Stimulated activated CD8-positive, alpha-beta memory T cell treated with anti-CD3 and anti-CD28 coated beads, Interleukin-4, amount 100 ng/mL, for 48 hours (primary cell): ENCODE results near the gene GADD45G.

ENCODE experiments used
- DNase-seq: peaks from one replicate; pipeline ENCODE4 v3.0.0-alpha.2; 2020

Gene GADD45G

GRCh38 chr9:89592963-89593726 lies 11.7 kb upstream of the GADD45G start:
- no peak for DNase-seq

GRCh38 chr9:89593727-89594427 lies 10.9 kb upstream of the GADD45G start:
- peak; percentile 82 for DNase-seq

GRCh38 chr9:89594811-89595550 lies 9.8 kb upstream of the GADD45G start:
- peak; percentile 12 for DNase-seq

- DNase-seq, result peak; percentile 3
Observed at GRCh38 chr9:89595646-89596045, 9.2 kb upstream of the GADD45G start.

GRCh38 chr9:89596937-89597555 lies 7.8 kb upstream of the GADD45G start:
- DNase-seq, result peak; percentile 14

GRCh38 chr9:89597711-89598362 lies 7.0 kb upstream of the GADD45G start:
- peak; percentile 70 for DNase-seq

GRCh38 chr9:89598363-89598713 lies 6.5 kb upstream of the GADD45G start:
- no peak for DNase-seq

GRCh38 chr9:89598926-89599325 lies 5.9 kb upstream of the GADD45G start:
- DNase-seq, result peak; percentile 15

GRCh38 chr9:89600831-89601230 lies 4.0 kb upstream of the GADD45G start:
- peak; percentile 8 for DNase-seq

GRCh38 chr9:89601306-89601705 lies 3.5 kb upstream of the GADD45G start:
- DNase-seq, result peak; percentile 9

GRCh38 chr9:89601856-89602562 lies 2.8 kb upstream of the GADD45G start:
- peak; percentile 10 for DNase-seq

- peak; percentile 93 for DNase-seq
Observed at GRCh38 chr9:89602978-89603766, 1.6 kb upstream of the GADD45G start.

GRCh38 chr9:89603767-89604665 lies 796 bp upstream of the GADD45G start:
- DNase-seq, result peak; percentile 68

GRCh38 chr9:89605465-89606048 lies 745 bp downstream of the GADD45G start:
- peak; percentile 72 for DNase-seq

GRCh38 chr9:89606049-89606623 lies 1.3 kb downstream of the GADD45G start:
- peak; percentile 53 for DNase-seq

GRCh38 chr9:89606624-89607311 lies 2.0 kb downstream of the GADD45G start:
- DNase-seq, result peak; percentile 57

- DNase-seq, result no peak
Observed at GRCh38 chr9:89608641-89609335, 4.0 kb downstream of the GADD45G start.

- DNase-seq, result no peak
Observed at GRCh38 chr9:89609426-89610006, 4.7 kb downstream of the GADD45G start.
